RKO (cell line): ENCODE data around the gene SNX24.

Experiments
- DNase-seq: peaks from one replicate; pipeline ENCODE4 v3.0.0-alpha.2; 2016; ENCODE audit warnings: low spot score

SNX24 gene

DNA sequence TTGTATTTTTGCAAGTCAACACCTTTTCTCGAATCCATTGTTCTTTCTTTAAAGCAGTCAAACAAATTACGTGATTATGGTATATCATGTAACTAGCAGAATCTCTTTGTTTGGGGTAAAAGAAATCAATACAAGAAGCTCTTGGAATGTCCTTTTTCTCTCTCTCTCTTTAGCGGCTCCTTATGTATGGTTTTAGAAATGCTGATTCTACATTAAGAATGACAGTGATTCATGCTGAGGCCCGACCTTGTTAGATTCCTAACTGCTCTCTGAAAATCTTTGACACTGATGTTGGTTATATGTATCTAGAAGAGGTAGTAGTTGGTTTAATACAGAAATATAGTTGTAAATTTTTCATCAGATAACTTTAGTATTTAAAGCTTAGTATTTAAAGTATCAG is 76.4 kb downstream of the SNX24 start:
- DNase-seq, result no peak

DNA sequence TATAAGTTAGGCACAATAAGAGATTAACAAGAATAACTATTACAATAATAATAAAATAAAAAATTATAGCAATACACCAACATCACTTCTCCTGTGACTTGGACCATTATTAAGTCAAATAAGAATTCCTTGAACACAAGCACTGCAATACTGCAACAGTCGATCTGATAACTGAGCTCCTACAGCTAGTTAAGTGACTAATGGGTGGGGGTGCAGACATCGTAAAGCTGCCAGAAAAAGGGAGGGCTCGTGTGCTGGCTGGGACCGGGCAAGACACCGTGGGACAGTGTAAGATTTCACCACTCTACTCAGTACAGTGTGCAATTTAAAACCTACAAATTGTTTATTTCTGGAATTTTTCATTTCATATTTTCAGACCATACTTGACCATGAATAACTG is 78.8 kb downstream of the SNX24 start:
- DNase-seq, result no peak

DNA sequence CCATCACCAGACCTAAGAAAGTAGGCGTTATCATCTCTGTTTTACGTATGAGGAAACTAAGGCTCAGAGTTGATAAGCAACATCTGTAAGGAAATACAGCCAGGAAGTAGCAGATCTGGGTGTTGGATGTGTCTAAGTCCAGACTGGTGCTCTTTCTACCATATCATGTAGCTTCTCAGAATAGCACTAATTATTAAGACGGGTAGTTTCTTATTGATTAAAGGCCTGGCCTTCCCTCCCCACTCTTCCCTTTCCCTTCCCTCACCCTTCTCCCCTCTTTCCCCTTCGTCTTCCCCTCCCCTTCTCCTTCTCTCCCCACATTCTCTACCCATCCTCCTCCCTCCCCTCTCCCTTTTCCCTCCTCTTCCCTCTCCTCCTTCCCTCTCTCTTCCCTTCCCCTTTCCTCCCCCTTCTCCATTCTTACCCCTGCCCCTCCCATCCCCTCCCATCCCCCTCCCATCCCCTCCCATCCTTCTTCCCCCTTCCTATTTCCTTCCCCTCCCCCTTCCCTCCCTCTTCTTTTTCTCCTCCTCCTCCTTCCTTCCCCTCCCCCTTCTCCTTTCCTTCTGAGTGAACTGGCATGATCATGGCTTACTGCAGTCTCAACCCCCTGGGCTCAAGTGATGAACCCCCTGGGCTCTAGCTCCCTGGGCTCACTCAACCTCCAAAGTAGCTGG is 79.4 kb downstream of the SNX24 start:
- DNase-seq, result no peak

DNA sequence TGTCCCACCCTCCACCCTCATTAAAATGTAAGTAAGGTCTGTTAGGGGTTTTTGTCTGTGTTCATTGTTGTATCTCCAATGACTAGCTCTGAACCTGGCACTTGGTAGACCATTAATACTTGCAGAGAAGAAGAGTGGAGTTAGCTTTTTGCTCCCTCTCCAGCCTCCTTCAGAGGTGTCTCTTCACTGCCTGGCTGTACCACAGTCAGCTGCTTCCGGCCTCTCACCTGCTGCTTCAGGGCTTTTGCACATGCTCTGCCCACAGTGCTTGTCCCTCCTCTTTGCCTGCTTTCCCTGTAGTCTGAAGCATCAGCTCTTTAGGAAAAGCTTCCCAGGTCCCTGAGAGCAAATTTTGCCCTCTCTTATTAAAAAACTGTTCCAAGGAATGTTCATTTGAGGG is 83.6 kb downstream of the SNX24 start:
- DNase-seq, result no peak

DNA sequence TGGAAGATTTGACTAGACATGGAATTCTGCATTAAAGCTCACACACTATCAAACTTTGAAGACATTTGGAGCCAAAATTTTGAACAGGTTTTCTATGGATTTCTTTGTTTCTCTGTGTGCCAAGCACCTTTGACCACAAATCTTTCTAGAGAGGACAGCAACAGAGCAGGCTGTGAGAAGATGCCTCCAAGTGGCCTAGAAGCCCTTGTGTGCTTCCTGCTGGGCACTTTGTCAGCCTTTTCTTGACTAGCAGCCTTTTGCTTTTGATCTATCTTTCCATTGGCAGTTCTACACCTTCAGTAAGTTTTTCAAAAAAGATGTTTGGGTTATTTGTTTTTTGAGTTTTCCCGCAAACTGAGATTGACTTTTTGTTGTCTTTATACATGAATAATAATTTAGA is 84.6 kb downstream of the SNX24 start:
- no peak for DNase-seq

DNA sequence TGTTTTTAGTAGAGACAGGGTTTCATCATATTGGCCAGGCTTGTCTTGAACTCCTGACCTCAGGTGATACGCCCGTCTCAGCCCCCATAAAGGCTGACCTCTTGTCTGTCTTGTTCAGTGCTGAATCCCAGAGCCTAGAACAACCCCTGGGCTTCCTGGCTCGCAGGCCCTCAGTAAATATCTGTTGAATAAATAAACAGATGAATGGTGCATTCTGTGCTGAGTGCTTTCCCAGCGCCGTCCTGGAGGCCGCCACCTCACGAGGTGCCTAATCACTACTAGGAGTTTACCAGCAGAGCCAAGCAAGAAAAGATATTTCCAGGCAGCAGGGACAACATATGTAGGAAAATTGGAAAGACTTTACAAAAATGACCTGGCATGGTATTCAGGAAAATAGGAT is 88.5 kb downstream of the SNX24 start:
- DNase-seq, result no peak

DNA sequence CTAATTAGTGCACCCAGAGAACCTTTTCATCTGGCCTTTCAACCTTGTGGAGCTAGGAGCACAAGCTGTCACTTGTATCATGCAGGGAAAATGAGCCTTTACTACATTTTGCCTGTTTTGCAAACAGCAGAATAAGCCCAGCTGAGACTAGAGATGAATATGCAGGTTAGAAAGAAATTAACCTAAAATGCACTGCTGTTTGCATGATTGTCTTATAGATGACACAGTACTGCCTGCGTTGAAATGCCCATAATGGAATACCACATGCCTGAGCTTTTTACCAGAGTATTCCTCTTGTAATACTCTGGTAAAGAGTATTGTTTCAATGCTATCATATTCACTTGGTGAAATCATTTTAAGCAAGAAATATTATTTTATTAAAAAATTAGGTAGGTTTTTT is 90.7 kb downstream of the SNX24 start:
- DNase-seq, result no peak

DNA sequence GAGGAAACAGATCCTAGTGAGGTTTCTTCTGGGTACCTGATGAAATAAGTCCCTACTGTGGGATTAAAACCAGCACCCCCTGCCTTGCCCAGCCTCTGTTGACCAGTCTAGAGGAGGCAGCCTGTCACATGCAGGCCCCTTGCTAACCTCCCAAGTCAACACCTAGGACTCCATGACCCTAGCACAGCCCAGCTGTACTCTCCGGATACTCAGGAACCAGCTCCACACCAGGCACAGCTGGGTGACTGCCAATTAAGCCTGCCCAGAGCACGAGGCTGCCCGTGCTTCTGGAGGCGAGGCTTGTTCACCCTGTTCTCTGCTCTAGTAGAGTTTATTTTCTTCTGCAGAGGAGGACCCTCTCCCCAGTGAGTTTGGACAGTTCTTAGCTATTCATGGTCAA is 92.5 kb downstream of the SNX24 start:
- no peak for DNase-seq

DNA sequence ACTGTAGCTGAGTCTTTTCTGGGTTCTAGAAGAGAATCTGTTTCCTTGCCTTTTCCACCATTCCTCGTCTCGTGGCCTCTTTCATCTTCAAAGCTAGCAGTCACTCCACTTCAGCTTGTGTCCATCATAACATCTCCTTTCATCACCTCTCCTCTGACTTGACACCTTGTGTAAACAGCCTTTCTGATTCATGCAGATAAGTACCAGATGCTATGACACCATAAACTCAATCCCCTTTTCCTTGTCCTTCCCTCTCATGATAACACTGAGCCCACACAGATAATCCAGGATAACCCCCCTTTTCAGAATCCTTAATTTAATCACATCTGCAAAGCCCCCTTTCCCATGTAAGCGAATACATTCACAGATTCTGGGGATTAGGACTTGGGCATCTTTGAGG is 95.5 kb downstream of the SNX24 start:
- no peak for DNase-seq

DNA sequence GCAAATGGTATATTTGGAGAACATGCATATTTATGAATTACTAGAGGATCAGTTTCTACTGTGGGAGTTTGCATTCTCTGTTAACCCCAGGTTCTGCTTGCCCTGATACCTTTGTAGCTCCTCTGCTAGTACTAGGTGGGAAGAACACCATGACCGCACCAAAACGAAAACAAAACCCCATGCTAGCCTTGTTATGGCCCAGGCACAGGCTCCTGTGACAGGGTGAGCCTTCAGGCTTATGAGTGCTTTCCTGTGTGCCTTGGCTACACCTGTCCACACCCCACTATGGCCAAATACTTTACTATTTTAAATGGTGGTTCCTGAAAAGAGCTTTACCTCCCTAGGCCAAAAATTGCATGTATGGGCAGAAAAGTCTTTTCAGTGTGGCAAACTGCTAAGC is 96.3 kb downstream of the SNX24 start:
- no peak for DNase-seq

DNA sequence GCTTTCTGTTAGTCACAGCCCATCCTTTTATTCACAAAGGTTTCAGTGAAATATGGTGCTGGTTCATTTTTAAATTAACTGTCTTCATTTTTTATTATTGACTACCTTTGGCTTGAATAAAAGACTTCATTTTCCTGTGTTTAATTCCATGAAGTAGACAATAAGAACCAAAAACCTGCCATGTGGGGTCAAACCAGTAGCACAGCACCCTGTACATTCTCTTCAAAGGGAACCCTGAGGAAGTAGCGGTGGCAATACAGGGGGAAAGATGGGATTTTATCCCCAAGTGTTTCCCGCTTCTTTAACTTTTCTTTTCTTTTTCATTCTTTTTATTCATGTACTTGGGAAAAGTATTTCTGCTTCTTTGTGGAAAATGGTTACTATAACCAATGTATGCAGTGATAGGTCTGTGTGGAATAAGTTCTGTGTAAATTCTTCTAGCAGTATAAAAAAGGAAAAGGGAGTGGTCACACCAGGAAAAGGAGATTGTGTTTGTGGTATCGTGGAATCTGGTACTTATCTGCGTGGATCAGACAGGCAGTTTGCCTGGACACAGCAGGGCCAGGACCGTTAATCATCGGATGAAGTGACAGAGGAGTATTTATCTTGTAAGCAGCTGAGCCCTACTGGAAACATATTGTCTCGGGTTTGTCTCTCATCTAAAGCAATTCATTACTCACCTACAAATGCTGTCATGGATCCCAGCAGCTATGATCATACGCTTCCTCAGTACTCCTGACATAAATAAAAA is 96.9 kb downstream of the SNX24 start:
- DNase-seq, result no peak

DNA sequence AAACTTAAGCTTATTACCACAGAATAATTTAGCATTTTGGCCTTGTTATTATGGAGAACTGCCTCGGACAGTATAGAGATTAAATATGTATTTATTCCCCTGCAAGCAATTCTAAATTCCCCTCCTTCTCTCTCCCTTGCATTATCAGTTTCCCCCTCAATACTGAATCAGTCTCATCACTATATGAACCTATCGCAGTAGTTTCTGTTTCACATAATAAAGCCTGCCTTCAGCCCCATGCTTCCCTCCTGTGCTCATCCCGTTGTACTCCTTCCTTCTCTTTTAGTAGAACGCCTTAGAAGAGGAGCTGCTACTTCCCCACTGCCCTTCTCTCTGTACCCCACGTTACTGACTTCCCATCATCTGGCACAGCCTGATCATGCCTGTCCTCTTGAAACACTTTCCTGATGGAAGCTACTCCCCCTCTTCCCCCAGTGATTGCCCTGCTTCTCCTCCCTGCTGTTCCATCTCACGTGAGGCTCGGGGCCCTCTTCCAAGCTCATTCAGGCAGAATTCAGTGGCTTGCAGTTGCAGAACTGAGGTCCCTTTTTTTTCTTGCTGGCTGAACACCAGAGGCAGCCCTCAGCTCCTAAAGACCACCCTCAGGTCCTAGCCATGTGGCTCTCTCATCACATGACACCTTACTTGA is 97.8 kb downstream of the SNX24 start:
- DNase-seq, result no peak

DNA sequence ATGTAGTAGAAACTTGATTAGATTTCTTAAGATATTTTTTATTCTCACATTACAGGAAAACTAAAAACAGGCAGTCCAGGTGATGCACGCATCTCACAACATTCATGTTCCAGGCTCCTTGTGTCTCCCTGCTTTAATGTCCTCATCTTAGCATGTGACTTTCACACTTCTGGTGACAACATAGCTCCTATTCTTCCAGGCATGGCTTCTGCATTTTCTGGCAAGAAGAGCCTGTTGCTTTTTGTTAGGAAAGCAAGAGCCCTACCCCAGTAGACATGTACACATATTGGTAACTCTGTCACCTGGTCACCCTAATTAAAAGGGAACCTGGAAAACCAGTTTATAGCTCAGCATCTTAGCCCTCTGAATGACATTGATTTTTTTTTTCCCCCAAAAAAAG is 98.6 kb downstream of the SNX24 start:
- DNase-seq, result no peak

DNA sequence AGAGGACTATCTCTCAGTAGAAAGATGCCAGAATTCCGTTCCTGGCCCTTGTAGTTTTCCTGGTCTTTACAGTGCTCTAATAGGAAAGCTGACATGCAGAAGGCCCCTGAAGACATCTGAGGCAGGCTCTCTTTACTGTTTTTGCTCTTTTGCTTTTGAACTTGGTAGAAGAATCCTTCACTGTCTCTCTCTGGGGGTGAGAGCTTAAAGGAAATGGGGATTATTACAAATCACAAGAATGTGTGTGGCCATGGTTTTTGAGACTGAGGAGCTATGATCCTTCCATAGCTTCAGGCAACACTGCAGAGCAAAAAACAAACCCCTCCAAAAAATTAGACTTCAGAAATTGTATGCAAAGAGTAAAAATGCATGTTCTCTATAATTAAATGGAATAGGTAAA is 102.0 kb downstream of the SNX24 start:
- no peak for DNase-seq

DNA sequence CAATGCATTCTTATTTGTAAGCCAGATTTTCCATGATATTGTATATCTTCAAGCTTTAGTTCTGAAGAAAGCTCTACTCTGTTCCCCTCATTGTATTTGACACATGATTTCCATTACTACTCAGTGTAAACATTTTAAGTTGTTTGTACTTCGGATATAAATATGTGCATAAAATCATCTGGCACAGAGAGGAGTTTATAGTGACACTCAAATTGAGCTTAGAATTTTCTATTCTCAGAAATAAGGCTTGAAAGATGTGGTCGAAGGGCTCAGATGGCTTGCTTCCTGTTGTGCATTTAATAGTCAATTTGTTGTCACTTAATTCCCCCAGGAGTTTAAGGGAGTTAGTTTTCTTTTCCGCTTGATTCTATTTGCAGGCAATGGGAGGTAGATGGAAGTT is 102.4 kb downstream of the SNX24 start:
- DNase-seq, result no peak

DNA sequence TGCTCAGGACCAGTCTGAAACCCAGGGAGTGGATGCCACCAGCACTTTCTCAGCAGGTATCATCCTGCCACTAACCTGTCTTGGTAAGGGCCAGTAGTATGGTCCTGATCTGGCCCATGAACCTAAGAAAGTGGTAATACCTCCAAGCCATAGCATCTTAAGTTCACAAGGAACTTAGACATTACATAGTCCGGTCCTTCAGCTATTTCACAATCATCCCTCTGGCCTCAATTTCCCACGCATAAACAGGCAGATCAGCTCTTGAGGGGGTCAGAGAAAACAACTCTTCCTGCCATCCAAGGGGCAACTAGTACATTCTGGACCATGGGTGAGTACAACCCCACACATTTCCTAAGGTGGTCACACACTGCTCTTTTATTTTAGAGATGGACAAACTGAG is 102.9 kb downstream of the SNX24 start:
- DNase-seq, result no peak

DNA sequence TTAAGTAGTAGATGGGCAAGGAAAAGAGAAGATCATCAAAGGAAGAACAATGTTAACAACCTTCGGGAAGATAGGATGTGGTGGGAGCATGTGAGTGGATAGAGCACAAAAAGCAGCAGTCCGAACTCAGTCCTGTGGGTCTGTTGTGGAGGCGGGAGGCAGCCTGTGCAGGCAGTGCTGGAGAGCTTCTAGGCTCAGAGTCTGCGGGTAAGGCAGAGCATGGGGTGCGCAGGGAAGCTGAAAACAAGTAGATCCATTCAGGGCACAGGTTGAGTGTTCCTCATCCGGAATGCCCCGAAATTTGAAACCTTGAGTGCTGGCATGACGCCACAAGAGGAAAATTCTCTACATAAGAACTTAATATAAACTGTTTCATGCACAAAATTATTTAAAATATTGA is 106.2 kb downstream of the SNX24 start:
- no peak for DNase-seq

DNA sequence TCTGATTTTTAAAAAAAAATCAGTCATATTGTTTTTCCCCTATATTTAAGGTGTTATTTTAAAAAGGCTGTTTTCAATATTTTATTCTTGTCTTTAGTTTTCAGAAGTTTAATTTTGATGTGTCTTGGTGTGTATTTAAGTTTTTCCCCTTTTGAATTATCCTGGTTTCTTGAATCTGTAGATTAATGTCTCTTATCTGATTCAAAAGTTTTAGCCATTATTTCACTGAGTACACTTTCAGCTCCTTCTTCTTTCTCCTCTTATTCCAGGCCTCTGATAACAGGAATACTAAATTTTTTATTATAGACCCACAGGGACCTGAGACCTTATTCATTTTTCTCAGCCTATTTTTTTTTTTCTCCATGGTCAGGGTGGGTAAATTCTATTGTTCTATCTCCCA is 109.3 kb downstream of the SNX24 start:
- no peak for DNase-seq

DNA sequence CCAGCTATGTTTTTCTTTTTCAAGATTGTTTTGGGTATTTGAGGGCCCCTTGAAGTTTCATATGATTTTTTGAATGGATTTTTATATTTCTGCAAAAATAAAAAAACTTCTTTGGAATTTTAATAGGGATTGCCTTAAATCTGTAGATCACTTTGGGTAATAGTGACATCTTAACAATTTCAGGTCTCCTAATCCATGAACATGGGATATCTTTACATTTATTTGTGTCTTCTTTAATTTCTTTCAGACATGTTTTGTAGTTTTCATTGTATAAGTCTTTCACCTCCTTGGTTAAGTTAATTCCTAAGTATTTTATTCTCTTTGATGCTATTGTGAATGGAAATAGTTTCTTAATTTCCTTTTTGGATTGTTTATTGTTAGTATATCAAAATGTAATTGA is 112.0 kb downstream of the SNX24 start:
- no peak for DNase-seq

DNA sequence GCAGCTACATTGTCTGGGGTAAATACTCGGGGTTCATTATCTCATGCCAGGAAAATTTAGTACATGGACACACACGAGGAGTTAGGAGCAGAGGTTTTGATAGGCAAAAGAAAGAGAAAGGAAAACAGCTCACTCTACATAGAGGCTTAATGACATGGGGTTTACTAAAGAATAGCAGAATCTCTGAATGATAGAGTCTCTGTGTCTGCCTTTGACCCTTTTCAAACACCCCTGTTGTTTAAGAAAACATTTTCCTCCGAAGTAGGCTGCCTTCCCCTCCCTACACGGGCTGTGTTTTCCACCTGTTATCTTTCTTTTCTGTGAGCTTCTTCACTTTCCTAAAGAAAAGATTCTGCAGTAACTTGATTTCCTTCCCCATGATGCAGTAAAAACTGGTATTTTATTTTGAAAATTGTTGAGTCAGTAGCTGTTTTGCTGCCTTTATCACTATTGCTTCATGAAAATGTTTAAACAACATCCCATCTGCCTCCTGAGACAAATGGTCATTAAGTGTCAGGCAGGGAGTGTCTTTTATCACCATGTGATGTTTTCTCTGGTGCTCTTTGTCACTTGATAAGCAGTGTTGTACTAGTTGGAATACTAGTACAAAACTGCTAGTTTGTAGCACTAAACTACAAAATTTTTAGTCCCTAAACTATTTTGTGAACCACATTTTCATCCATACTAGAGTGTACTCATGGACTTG is 114.5 kb downstream of the SNX24 start:
- DNase-seq, result no peak

DNA sequence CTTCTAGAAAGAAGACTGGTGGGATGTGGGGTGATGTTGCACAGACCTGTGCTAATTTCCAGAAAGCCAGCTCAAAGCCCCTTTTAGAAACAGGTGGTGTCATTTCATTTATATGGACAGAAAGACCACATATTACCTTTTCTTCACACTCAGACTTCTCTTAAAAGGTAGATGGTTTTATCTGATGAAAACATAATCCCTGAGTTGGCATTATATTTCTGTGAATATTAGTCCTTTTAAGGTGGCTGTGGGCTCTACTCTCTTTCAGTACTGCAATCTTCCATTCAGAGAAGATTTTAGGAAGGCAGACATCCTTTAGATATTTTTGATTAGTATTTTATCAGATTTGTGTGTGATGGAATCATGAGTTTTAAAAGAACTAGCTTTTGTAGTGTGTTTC is 117.9 kb downstream of the SNX24 start:
- no peak for DNase-seq

DNA sequence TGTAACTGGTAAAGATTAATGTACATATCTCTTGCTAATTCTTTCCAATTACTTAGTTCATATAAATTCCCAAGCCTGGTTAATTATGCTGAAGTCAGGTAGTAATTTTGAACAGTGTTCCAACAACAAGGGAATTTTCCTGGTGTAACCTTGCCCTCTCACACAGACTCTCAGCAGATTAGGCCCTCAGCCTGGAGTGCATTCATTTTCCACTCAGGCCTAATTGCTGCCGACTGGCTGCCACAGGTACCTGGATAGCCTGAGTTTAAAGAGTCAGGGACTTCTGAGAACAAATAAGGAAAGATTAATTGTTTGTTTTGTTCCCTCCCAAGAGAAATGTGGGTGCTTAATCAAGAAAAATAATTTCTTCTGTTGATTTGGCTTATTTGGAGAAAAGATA is 119.7 kb downstream of the SNX24 start:
- no peak for DNase-seq

DNA sequence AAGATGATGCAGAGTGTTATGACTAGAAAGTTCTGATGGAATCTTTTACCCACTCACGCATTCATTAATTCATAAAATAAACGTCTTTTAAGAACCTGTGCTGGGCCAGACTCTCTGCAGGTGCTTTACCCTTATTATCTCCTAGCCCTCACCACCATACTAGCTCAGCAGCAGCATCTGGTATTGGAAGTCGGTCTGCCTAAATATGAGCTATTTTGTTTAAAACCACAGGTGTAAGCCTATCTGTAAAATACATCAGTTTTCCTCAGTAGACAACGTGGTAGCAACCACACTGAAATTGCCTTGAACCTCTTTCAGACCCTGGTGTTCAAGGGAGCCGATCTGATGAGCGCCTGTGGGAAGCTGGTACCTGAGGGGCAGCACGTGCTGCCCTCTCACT is 121.7 kb downstream of the SNX24 start:
- no peak for DNase-seq
